Measurements from ENCODE around the gene PLIN3. TPM values are rescaled to one million over a fixed set of nuclear protein-coding genes. Genes with fewer than 3 reads are reported as not detected.

Gene PLIN3
- total and polyA plus RNA-seq, 2 donors (not counting 3 experiments of a cell fraction or from before 2014, with no cell fraction given): 76.8 to 88.9 TPM

GRCh38 chr19:4891066-4891465 is 23.6 kb upstream of the PLIN3 start:
- Histone ChIP-seq H3K36me3 (ENCODE audit: control insufficient read depth in 2 of 2, extremely low read depth in 1 of 2, insufficient read depth in 2 of 2, low read length in 2 of 2) (no peaks in the 10 kb centered on the region), H3K27me3 (ENCODE audit: control insufficient read depth in 2 of 2, insufficient read depth in 2 of 2, low read length in 2 of 2) (no peaks in the 10 kb centered on the region), H3K4me3 (replicated peaks in 1 of 3; ENCODE audit: insufficient read depth in 1 of 3, low read depth in 1 of 3, low read length in 3 of 3) (no peak overlapping the region), H3K9ac (replicated peaks; ENCODE audit: extremely low read depth, insufficient read depth, low read length) (no peak overlapping the region), H3K9me3 (replicated peaks; ENCODE audit: control insufficient read depth, insufficient read depth, low read length) (no peaks in the 10 kb centered on the region), H3K79me2 (ENCODE audit: control insufficient read depth, insufficient read depth, low read length) (no peaks in the 10 kb centered on the region), H3K4me2 (ENCODE audit: insufficient read depth, low read length) (no peak overlapping the region), H3K9me1 (replicated peaks; ENCODE audit: control insufficient read depth, extremely low read depth, insufficient read depth, low read length) (no peaks in the 10 kb centered on the region), H2AFZ (ENCODE audit: low read depth, low read length) (no peak overlapping the region), H3K27ac (ENCODE audit: insufficient read depth, low read depth, low read length) (no peak overlapping the region), H4K20me1 (replicated peaks; ENCODE audit: control insufficient read depth, extremely low read depth, insufficient read depth, low read length) (no peaks in the 10 kb centered on the region), H3K4me1 (ENCODE audit: control insufficient read depth, extremely low read depth, insufficient read depth, low read length) (no peaks in the 10 kb centered on the region)
- POLR2A ChIA-PET: no interaction called here
- no TSS peak for BruUV-seq (replicated peaks)
- FAIRE-seq (no peak), DNase-seq (ENCODE audit: low read depth, low spot score) (no peak)
- dilution Hi-C loops (cut with MboI; ENCODE audit: extremely low pct_ligation_motif_present, low sequenced_read_pairs) (no loop called here), intact Hi-C loops (cut with micrococcal nuclease) (no loop called here)
- CTCF ChIA-PET: interaction anchor here (1.1 to 1.5 kb wide), 2 partner anchors 19 to 39 kb away, joined by 3 to 4 read pairs; no protein-coding TSS in a partner anchor
- TF ChIP-seq EZH2 (IDR thresholded peaks at IDR 0.05; ENCODE audit: borderline replicate concordance, low read depth, low read length, severe bottlenecking): no peak
- TF ChIP-seq POLR2AphosphoS5 (IDR thresholded peaks at IDR 0.05; ENCODE audit: insufficient read depth, low read depth, low read length): no peak
- no peak for TF ChIP-seq GATA2 (IDR thresholded peaks at IDR 0.05; ENCODE audit: insufficient read depth, insufficient read length, low read depth, low read length)
- TF ChIP-seq CTCF (IDR thresholded peaks at IDR 0.05; ENCODE audit: extremely low read depth in 1 of 2, insufficient read depth in 1 of 2, low read depth in 1 of 2, low read length in 2 of 2): no peak
- no peak for TF ChIP-seq MAX (IDR thresholded peaks at IDR 0.05; ENCODE audit: insufficient read depth, insufficient read length)
- no peak for TF ChIP-seq FOS (IDR thresholded peaks at IDR 0.05; ENCODE audit: borderline replicate concordance, insufficient read depth, low read length)
- no peak for TF ChIP-seq POLR2A (IDR thresholded peaks at IDR 0.05; ENCODE audit: low read depth, low read length)
- TF ChIP-seq JUN (IDR thresholded peaks at IDR 0.05; ENCODE audit: borderline replicate concordance, insufficient read depth, insufficient read length, low read depth): no peak
- no peak for TF ChIP-seq MYC (IDR thresholded peaks at IDR 0.05; ENCODE audit: low read depth, low read length)
